ENCODE data around the gene SELP.

Gene SELP

GRCh38 chr1:169601096-169601881, 28.6 kb downstream of the SELP start:
- H3K4me3 ChIP-seq (ENCODE audit: low read length): no peak overlapping the region
- TF ChIP-seq CTCF (IDR thresholded peaks at IDR 0.05; ENCODE audit: insufficient read depth, low read depth, low read length, missing control alignments): peak; percentile 43
- DNase-seq (ENCODE audit: low read depth): peak; percentile 33

- peak; percentile 77 for DNase-seq (ENCODE audit: low read depth)
- no peak overlapping the region for H3K4me3 ChIP-seq (ENCODE audit: low read length)
- no peak for TF ChIP-seq CTCF (IDR thresholded peaks at IDR 0.05; ENCODE audit: insufficient read depth, low read depth, low read length, missing control alignments)
Observed at GRCh38 chr1:169595764-169596711, 33.9 kb downstream of the SELP start.

GRCh38 chr1:169594391-169594790, 35.5 kb downstream of the SELP start:
- no peak overlapping the region for H3K4me3 ChIP-seq (ENCODE audit: low read length)
- DNase-seq (ENCODE audit: low read depth): no peak
- no peak for TF ChIP-seq CTCF (IDR thresholded peaks at IDR 0.05; ENCODE audit: insufficient read depth, low read depth, low read length, missing control alignments)

GRCh38 chr1:169590932-169591331, 39.0 kb downstream of the SELP start:
- DNase-seq (ENCODE audit: low read depth): peak; percentile 54
- no peak for TF ChIP-seq CTCF (IDR thresholded peaks at IDR 0.05; ENCODE audit: insufficient read depth, low read depth, low read length, missing control alignments)

GRCh38 chr1:169588785-169589485, 41.0 kb downstream of the SELP start:
- DNase-seq (ENCODE audit: low read depth): peak; percentile 73
- TF ChIP-seq CTCF (IDR thresholded peaks at IDR 0.05; ENCODE audit: insufficient read depth, low read depth, low read length, missing control alignments): no peak

More at GRCh38 chr1:169590932-169591331, 39.0 kb downstream of the SELP start:
- no peak overlapping the region for H3K4me3 ChIP-seq (ENCODE audit: low read length)

GRCh38 chr1:169588112-169588511, 41.8 kb downstream of the SELP start:
- TF ChIP-seq CTCF (IDR thresholded peaks at IDR 0.05; ENCODE audit: insufficient read depth, low read depth, low read length, missing control alignments): no peak
- DNase-seq (ENCODE audit: low read depth): no peak
- H3K4me3 ChIP-seq (ENCODE audit: low read length): no peak overlapping the region

More at GRCh38 chr1:169588785-169589485, 41.0 kb downstream of the SELP start:
- H3K4me3 ChIP-seq (ENCODE audit: low read length): no peak overlapping the region
